GM12891 (cell line): ENCODE results near the gene POU6F2.

Source experiments
- POLR2A ChIP-seq: IDR thresholded peaks from 2 replicates; pipeline ENCODE4 v1.6.1; 2011; ENCODE audit warnings: low read depth, low read length, control low read depth
- POLR2AphosphoS5 ChIP-seq: IDR thresholded peaks from 2 replicates; pipeline ENCODE4 v1.6.1; 2011; ENCODE audit warnings: low read depth, low read length, control low read depth
- SPI1 ChIP-seq: IDR thresholded peaks from 2 replicates; pipeline ENCODE4 v1.6.1; 2011; ENCODE audit warnings: low read depth, low read length, control low read depth
- TAF1 ChIP-seq: IDR thresholded peaks from 2 replicates; pipeline ENCODE4 v1.6.1; 2011; ENCODE audit warnings: low read depth, low read length, control low read depth

DNA sequence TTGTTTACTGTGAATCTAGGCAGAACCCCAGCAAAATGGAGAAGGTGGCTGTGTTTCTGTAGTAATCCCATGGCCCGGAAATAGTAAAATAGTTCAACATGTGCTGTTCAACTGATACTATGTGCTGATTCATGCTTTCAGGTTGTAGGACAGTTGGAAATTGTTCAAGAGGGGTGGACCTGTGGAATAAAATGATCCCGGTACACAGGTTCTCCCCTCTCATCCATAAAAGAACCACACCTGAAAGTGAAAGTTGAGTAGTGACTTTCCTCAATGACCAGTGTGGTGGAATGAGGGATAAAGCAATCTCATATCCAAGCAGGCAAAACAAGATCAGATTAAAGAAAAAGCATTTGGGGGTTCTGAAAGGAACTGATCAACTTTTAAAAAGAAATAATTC lies 177.1 kb downstream of the POU6F2 start:
- TF ChIP-seq POLR2AphosphoS5: no peak
- no peak for TF ChIP-seq TAF1
- TF ChIP-seq POLR2A: no peak
- no peak for TF ChIP-seq SPI1
